H9 (cell line): ENCODE results near the gene EHF. TPM values are rescaled to one million over a fixed set of nuclear protein-coding genes. Genes with fewer than 3 reads are reported as not detected.

Experiments used
- DNase-seq: peaks from one replicate; pipeline ENCODE4 v3.0.0-alpha.2; 2017
- H2AFZ ChIP-seq: one replicate; pipeline ENCODE4 v1.6.1; 2013; ENCODE audit warnings: mild to moderate bottlenecking, low read length, control low read depth, moderate library complexity
- H2AK5ac ChIP-seq: 2 replicates; pipeline ENCODE4 v1.6.1; 2013; ENCODE audit warnings: low read length, control low read depth, mixed read lengths; ENCODE audit not compliant: insufficient read length
- H2BK120ac ChIP-seq: one replicate; pipeline ENCODE4 v1.6.1; 2013; ENCODE audit warnings: low read depth, mild to moderate bottlenecking, low read length, control low read depth, inconsistent platforms; ENCODE audit not compliant: poor library complexity, severe bottlenecking
- H2BK12ac ChIP-seq: 2 replicates; pipeline ENCODE4 v1.6.1; 2013; ENCODE audit warnings: low read length, control low read depth, mixed read lengths, low read depth; ENCODE audit not compliant: insufficient read length
- H2BK15ac ChIP-seq: 2 replicates; pipeline ENCODE4 v1.6.1; 2013; ENCODE audit warnings: low read depth, low read length, control low read depth
- H2BK20ac ChIP-seq: one replicate; pipeline ENCODE4 v1.6.1; 2013; ENCODE audit warnings: low read depth, mild to moderate bottlenecking, low read length, control low read depth, inconsistent platforms; ENCODE audit not compliant: poor library complexity, severe bottlenecking
- H2BK5ac ChIP-seq: 2 replicates; pipeline ENCODE4 v1.6.1; 2013; ENCODE audit warnings: low read length, control low read depth, mixed read lengths; ENCODE audit not compliant: insufficient read length
- H3K14ac ChIP-seq: 2 replicates; pipeline ENCODE4 v1.6.1; 2013; ENCODE audit warnings: low read length, control low read depth; ENCODE audit not compliant: insufficient read depth
- H3K18ac ChIP-seq: 2 replicates; pipeline ENCODE4 v1.6.1; 2013; ENCODE audit warnings: low read depth, mild to moderate bottlenecking, mixed read lengths, low read length, control low read depth; ENCODE audit not compliant: insufficient read length
- H3K23ac ChIP-seq: 2 replicates; pipeline ENCODE4 v1.6.1; 2013; ENCODE audit warnings: low read length, control low read depth, mixed read lengths, low read depth; ENCODE audit not compliant: insufficient read length
- H3K23me2 ChIP-seq: 2 replicates; pipeline ENCODE4 v1.6.1; 2013; ENCODE audit warnings: low read depth, mild to moderate bottlenecking, mixed read lengths, low read length, control low read depth; ENCODE audit not compliant: insufficient read length, poor library complexity, severe bottlenecking
- H3K27ac ChIP-seq: 2 replicates; pipeline ENCODE4 v1.5.1; 2013; ENCODE audit warnings: low read length, control low read depth, mixed read lengths, low read depth; ENCODE audit not compliant: insufficient read length
- H3K27me3 ChIP-seq: 2 replicates; pipeline ENCODE4 v1.6.1; 2013; ENCODE audit warnings: low read length, control low read depth, inconsistent platforms; ENCODE audit not compliant: insufficient read depth
- H3K4ac ChIP-seq: 2 replicates; pipeline ENCODE4 v1.6.1; 2013; ENCODE audit warnings: low read depth, mild to moderate bottlenecking, control low read depth, inconsistent platforms, low read length, moderate library complexity
- H3K4me1 ChIP-seq: 2 replicates; pipeline ENCODE4 v1.6.1; 2013; ENCODE audit warnings: low read length, control low read depth, inconsistent platforms; ENCODE audit not compliant: insufficient read depth
- H3K4me2 ChIP-seq: 2 replicates; pipeline ENCODE4 v1.6.1; 2013; ENCODE audit warnings: low read length, control low read depth, mixed read lengths; ENCODE audit not compliant: insufficient read length, insufficient read depth
- H3K56ac ChIP-seq: 2 replicates; pipeline ENCODE4 v1.6.1; 2013; ENCODE audit warnings: low read depth, mild to moderate bottlenecking, mixed read lengths, low read length, control low read depth; ENCODE audit not compliant: insufficient read length
- H3K79me1 ChIP-seq: 2 replicates; pipeline ENCODE4 v1.6.1; 2013; ENCODE audit warnings: low read depth, mild to moderate bottlenecking, moderate library complexity, low read length, control low read depth, inconsistent platforms; ENCODE audit not compliant: insufficient read depth, poor library complexity, severe bottlenecking
- H3K79me2 ChIP-seq: 2 replicates; pipeline ENCODE4 v1.6.1; 2013; ENCODE audit warnings: low read length, control low read depth, inconsistent platforms; ENCODE audit not compliant: insufficient read depth
- H3K9ac ChIP-seq: 2 replicates; pipeline ENCODE4 v1.6.1; 2013; ENCODE audit warnings: low read length, control low read depth, mixed read lengths; ENCODE audit not compliant: insufficient read length; ENCODE audit errors: extremely low read depth
- H3K9me3 ChIP-seq: one replicate; pipeline ENCODE4 v1.6.1; 2013; ENCODE audit warnings: low read depth, low read length, inconsistent platforms; ENCODE audit not compliant: control insufficient read depth
- H3T11ph ChIP-seq: one replicate; pipeline ENCODE4 v1.6.1; 2013; ENCODE audit warnings: mild to moderate bottlenecking, low read length, control low read depth, inconsistent platforms
- H4K20me1 ChIP-seq: one replicate; pipeline ENCODE4 v1.6.1; 2013; ENCODE audit not compliant: control insufficient read depth, insufficient read length, insufficient read depth
- H4K5ac ChIP-seq: 2 replicates; pipeline ENCODE4 v1.6.1; 2013; ENCODE audit warnings: low read depth, mild to moderate bottlenecking, mixed read lengths, low read length, control low read depth; ENCODE audit not compliant: insufficient read length
- H4K8ac ChIP-seq: replicated peaks from 2 replicates; pipeline ENCODE4 v1.6.1; 2013; ENCODE audit warnings: low read length, control low read depth, mixed read lengths, low read depth; ENCODE audit not compliant: insufficient read length
- H4K91ac ChIP-seq: 2 replicates; pipeline ENCODE4 v1.6.1; 2013; ENCODE audit warnings: low read depth, mild to moderate bottlenecking, moderate library complexity, mixed read lengths, low read length, control low read depth; ENCODE audit not compliant: insufficient read length
- H3K27ac Mint-ChIP-seq, 3 experiments: 2 replicates in 2 of 3; 3 replicates in 1 of 3; pipeline ENCODE4 v1.8.0; 2020 to 2021; ENCODE audit warnings: mixed read lengths in 3 of 3, mild to moderate bottlenecking in 1 of 3, moderate library complexity in 1 of 3
- H3K27me3 Mint-ChIP-seq: 2 replicates; pipeline ENCODE4 v1.8.0; 2021; ENCODE audit warnings: low read depth, mild to moderate bottlenecking, moderate library complexity, mixed read lengths
- H3K36me3 Mint-ChIP-seq, 3 experiments: 2 replicates in 2 of 3; 3 replicates in 1 of 3; pipeline ENCODE4 v1.8.0; 2020 to 2021; ENCODE audit warnings: low read depth in 3 of 3, mixed read lengths in 3 of 3; ENCODE audit not compliant: insufficient read depth in 1 of 3
- H3K4me1 Mint-ChIP-seq, 2 experiments: 2 replicates each; pipeline ENCODE4 v1.8.0; 2020; ENCODE audit warnings: mixed read lengths in 2 of 2
- H3K4me3 Mint-ChIP-seq, 2 experiments: 2 replicates in 1 of 2; 3 replicates in 1 of 2; pipeline ENCODE4 v1.8.0; 2020 to 2021; ENCODE audit warnings: mild to moderate bottlenecking in 2 of 2, mixed read lengths in 2 of 2, moderate library complexity in 1 of 2
- H3K9me3 Mint-ChIP-seq, 2 experiments: 2 replicates in 1 of 2; 3 replicates in 1 of 2; pipeline ENCODE4 v1.8.0; 2020; ENCODE audit warnings: mild to moderate bottlenecking in 2 of 2, mixed read lengths in 2 of 2, moderate library complexity in 1 of 2
- CTCF ChIP-seq: fragments of 200-600 bp; sonication (generic); conservative IDR thresholded peaks from 3 replicates; pipeline ENCODE4 v1.8.0; 2021; ENCODE audit warnings: antibody characterized with exemption, mild to moderate bottlenecking
- WGBS: extraction: QIAGEN DNeasy Blood & Tissue Kit; methylation state at CpG from one replicate; pipeline ENCODE4 v1.1.7; 2013; ENCODE audit warnings: missing lambda C conversion rate, low lambda C conversion rate, mixed read lengths; ENCODE audit not compliant: insufficient read length; ENCODE audit errors: extremely low coverage; 5-methylcytosine and 5-hydroxymethylcytosine counted together
- total RNA-seq: library from RNA; stranded (reverse); gene quantifications from 2 replicates; pipeline ENCODE4 v1.2.1, GENCODE V29; 2021

EHF gene
- total RNA-seq, 1 experiment from 2014 or later: not detected

- Histone ChIP-seq H2BK20ac (no peak overlapping the region), H3K79me1 (no peaks in the 10 kb centered on the region), H3K79me2 (no peaks in the 10 kb centered on the region), H2BK5ac (no peak overlapping the region), H3K27ac (no peak overlapping the region), H2BK120ac (no peak overlapping the region), H2BK15ac (no peak overlapping the region), H3K4ac (no peak overlapping the region), H4K20me1 (no peaks in the 10 kb centered on the region), H3K56ac (no peak overlapping the region), H3K27me3 (no peaks in the 10 kb centered on the region), H3K9me3 (no peaks in the 10 kb centered on the region), H4K8ac (no peak overlapping the region), H3K23ac (no peak overlapping the region), H3K23me2 (no peaks in the 10 kb centered on the region), H3K4me2 (no peak overlapping the region), H2AK5ac (no peak overlapping the region), H2AFZ (no peak overlapping the region), H2BK12ac (no peak overlapping the region), H3K14ac (no peak overlapping the region), H3K4me1 (no peaks in the 10 kb centered on the region), H3T11ph (no peak overlapping the region), H3K9ac (no peak overlapping the region), H4K5ac (no peak overlapping the region), H4K91ac (no peak overlapping the region), H3K18ac (no peak overlapping the region)
- Mint-ChIP-seq H3K4me3 (no peak overlapping the region), H3K36me3 (no peaks in the 10 kb centered on the region), H3K4me1 (peaks cover 9% of the 10 kb centered on the region in 2 experiments), H3K27me3 (peaks cover 2% of the 10 kb centered on the region), H3K9me3 (no peaks in the 10 kb centered on the region; a peak in 1 of 5 replicates), H3K27ac (no peak overlapping the region)
- DNase-seq: no peak
- WGBS: no CpG with 5 or more reads among the region's 2 CpGs
- no peak for TF ChIP-seq CTCF
Observed at GRCh38 chr11:34620202-34620601, 691 bp upstream of the EHF start.
